Peyer's patch (tissue), 4 donors: ENCODE measurements around the gene CHAC1.

Source experiments
- POLR2A ChIP-seq, 2 donors: fragments of 450-650 bp; IDR thresholded peaks; one replicate each; pipeline ENCODE4 v1.5.1; 2017; ENCODE audit warnings: antibody characterized with exemption in 2 of 2, mild to moderate bottlenecking in 2 of 2, moderate library complexity in 2 of 2
- TF ChIP-seq, protein P1 (sequence below), 6 experiments: fragments of 450-650 bp in 4 of 6; fragments of 200-600 bp in 2 of 6; sonication (generic) in 1 of 6; IDR thresholded peaks; one replicate each; pipeline ENCODE4 v1.5.1; 2017 to 2019; ENCODE audit warnings: antibody characterized with exemption in 6 of 6, mild to moderate bottlenecking in 3 of 6, moderate library complexity in 1 of 6

DNA sequence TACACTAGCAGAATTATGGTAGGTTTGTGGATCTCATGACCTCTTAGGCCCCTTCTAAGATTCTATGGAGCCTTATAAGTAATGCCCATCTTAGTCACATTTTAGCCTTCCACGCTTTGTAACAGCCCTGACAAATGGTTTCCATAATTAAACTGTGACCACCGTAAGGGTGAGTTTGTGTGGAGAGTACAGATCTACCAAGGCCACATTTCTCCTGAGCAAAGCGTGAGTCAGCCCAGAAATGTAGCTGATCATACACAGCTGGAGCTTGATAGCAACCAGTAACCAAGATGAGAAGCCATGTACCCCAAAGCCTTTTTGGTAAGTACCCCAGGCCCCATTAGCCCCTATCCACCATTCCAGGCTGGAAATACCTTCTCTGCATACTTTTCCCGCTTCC lies 31.7 kb downstream of the CHAC1 start:
- TF ChIP-seq, protein P1, sequence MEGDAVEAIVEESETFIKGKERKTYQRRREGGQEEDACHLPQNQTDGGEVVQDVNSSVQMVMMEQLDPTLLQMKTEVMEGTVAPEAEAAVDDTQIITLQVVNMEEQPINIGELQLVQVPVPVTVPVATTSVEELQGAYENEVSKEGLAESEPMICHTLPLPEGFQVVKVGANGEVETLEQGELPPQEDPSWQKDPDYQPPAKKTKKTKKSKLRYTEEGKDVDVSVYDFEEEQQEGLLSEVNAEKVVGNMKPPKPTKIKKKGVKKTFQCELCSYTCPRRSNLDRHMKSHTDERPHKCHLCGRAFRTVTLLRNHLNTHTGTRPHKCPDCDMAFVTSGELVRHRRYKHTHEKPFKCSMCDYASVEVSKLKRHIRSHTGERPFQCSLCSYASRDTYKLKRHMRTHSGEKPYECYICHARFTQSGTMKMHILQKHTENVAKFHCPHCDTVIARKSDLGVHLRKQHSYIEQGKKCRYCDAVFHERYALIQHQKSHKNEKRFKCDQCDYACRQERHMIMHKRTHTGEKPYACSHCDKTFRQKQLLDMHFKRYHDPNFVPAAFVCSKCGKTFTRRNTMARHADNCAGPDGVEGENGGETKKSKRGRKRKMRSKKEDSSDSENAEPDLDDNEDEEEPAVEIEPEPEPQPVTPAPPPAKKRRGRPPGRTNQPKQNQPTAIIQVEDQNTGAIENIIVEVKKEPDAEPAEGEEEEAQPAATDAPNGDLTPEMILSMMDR (IDR thresholded peaks at IDR 0.05): no peak
- no peak for TF ChIP-seq POLR2A (IDR thresholded peaks at IDR 0.05)
